Transverse colon (tissue), 3 donors: ENCODE results near the gene ITPKB.

Experiments
- EP300 ChIP-seq: sonication (generic); formaldehyde crosslinking; IDR thresholded peaks from one replicate; pipeline ENCODE4 v1.6.1; 2017; ENCODE audit warnings: antibody characterized with exemption, low read depth
- POLR2A ChIP-seq: fragments of 450-650 bp; IDR thresholded peaks from one replicate; pipeline ENCODE4 v1.6.1; 2016; ENCODE audit warnings: antibody characterized with exemption, mild to moderate bottlenecking, moderate library complexity
- TF ChIP-seq, protein P1 (sequence below), 5 experiments: fragments of 200-600 bp in 3 of 5; fragments of 450-650 bp in 2 of 5; sonication (generic) in 3 of 5; IDR thresholded peaks; 1 replicate in 2 of 5; 2 replicates in 3 of 5; pipeline ENCODE4 v1.5.1; 2016 to 2017; ENCODE audit warnings: antibody characterized with exemption in 5 of 5, inconsistent platforms in 3 of 5, mild to moderate bottlenecking in 2 of 5, moderate library complexity in 1 of 5

DNA sequence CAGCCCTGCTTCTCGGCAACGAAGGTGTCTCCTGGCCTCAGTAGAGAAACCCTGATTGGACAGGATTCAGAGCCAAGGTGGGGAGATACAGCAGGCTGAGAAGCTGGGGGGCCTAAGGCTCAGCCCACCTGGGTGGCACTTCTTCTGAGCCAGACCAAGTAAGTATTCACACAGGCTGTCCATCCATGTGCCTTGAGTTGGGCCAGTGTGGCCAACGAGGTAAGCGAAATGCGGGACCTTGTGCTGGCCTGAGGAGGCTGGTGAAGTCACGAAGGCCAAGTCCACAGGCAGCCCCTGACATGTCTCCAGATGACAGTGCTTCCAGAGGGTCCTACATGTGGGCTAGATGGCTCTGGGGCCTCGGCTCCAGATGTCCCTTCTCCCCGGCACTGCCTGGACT is 91.4 kb downstream of the ITPKB start:
- TF ChIP-seq POLR2A (no peak), EP300 (no peak)
- TF ChIP-seq, protein P1, sequence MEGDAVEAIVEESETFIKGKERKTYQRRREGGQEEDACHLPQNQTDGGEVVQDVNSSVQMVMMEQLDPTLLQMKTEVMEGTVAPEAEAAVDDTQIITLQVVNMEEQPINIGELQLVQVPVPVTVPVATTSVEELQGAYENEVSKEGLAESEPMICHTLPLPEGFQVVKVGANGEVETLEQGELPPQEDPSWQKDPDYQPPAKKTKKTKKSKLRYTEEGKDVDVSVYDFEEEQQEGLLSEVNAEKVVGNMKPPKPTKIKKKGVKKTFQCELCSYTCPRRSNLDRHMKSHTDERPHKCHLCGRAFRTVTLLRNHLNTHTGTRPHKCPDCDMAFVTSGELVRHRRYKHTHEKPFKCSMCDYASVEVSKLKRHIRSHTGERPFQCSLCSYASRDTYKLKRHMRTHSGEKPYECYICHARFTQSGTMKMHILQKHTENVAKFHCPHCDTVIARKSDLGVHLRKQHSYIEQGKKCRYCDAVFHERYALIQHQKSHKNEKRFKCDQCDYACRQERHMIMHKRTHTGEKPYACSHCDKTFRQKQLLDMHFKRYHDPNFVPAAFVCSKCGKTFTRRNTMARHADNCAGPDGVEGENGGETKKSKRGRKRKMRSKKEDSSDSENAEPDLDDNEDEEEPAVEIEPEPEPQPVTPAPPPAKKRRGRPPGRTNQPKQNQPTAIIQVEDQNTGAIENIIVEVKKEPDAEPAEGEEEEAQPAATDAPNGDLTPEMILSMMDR (IDR thresholded peaks at IDR 0.05), result no peak
